Dermis microvascular lymphatic vessel endothelial cell (primary cell): Measurements from ENCODE around the gene TPM1. TPM values are rescaled to one million over a fixed set of nuclear protein-coding genes. Genes with fewer than 3 reads are reported as not detected.
"Not testable (repeated sequence)": the region's sequence is repeated elsewhere in the genome, so short reads cannot be mapped to it uniquely, and the experiment has no call there.

ENCODE experiments used
- DNase-seq, 2 donors: peaks; one replicate each; pipeline versions ENCODE4 v3.0.0 to v3.0.0-alpha.2; 2010; ENCODE audit warnings: low read depth in 2 of 2
- total RNA-seq: library from RNA; depleted of rRNA; stranded (reverse); fragments of >200 nt; gene quantifications from 2 replicates; pipeline ENCODE4 v1.2.1, GENCODE V29; 2014

Gene TPM1
- total RNA-seq, 1 donor from 2014 or later: 165 TPM

DNA sequence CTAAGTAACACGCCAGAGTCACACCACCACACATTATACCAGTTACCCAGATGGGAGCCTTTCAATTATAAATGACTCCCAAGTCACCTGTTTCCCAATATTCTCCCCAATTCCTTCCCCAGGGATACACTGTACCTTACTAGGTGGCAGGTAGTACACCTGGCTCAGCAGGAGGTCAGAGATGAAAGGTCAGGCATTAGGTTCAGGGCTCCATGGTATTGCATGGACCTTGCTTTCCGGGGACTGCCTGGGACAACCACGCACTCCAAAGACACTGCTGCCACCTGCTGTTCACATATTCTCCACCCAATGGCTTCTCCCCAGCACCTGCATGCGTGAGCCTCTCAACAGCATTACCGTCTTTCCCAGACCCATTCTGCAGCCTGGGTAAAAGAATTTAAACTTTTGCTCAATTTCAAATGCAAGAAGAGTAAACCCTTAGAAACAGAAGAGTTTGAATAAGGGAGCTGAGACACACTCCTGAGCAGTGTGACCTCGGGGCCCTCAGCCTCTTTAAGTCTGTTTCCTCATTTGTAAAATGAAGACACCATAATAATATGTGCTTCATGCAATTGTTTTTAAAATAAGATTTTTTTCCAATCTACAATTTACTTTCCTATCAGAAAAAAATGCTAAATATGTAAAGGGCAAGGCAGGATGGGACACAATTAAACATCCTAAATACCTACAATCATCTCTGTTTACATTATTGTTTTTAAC lies 51.1 kb downstream of the TPM1 start:
- DNase-seq: peak; percentile 61 to 80

DNA sequence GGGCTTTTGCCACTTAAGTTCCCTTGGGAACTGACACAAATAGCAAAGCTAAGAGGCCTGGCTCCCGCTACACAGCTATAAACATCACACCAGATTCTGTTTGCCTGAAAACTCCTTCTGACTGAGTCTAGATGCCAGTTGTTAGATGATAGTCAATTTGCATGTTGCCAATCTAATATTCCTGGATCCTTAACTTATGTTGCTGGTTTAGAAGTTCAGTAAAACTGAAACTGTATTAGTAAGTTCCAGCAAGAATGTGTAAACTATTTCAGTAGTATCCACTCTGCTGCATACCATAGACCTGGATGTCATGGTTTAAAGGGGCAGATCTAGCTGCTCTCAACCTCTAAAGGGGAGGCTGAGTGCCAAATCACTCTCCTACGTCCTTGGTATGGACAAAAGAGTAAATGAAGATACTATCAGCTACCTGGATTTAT lies 52.0 kb downstream of the TPM1 start:
- no peak for DNase-seq

DNA sequence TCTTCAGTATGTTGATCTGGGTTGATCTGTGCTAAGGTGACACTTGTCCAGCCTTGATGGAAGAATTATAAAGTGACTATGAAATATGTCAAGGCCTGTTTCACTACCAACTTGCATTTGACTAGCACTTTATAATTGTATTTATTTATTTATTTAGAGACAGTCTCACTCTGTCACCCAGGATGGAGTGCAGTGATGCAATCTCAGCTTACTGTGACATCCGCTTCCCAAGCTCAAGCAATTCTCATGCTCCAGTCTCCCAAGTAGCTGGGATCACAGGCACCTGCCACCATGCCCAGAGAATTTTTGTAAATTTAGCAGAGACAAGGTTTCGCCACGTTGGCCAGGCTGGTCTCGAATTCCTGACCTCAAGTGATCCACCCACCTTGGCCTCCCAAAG lies 53.6 kb downstream of the TPM1 start:
- no peak for DNase-seq

DNA sequence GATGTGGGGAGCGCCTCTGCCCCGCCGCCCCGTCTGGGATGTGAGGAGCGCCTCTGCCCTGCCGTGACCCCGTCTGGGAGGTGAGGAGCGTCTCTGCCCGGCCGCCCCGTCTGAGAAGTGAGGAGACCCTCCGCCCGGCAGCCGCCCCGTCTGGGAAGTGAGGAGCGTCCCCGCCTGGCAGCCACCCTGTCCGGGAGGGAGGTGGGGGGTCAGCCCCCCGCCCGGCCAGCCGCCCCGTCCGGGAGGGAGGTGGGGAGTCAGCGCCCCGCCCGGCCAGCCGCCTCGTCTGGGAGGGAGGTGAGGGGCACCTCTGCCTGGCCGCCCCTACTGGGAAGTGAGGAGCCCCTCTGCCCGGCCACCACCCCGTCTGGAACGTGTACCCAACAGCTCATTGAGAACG lies 56.4 kb downstream of the TPM1 start:
- DNase-seq: not testable (repeated sequence)

DNA sequence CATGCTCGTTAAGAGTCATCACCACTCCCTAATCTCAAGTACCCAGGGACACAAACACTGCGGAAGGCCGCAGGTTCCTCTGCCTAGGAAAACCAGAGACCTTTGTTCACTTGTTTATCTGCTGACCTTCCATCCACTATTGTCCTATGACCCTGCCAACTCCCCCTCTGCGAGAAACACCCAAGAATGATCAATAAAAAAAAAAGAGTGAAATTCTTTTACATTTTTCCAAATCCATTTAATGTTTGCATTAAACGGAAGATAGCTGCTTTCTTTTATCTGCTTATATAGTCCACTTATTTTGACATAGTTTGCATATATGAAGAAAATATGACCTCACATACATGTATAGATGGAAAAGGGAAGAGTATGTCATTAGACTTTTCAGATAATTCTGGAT lies 57.0 kb downstream of the TPM1 start:
- DNase-seq: not testable (repeated sequence)

DNA sequence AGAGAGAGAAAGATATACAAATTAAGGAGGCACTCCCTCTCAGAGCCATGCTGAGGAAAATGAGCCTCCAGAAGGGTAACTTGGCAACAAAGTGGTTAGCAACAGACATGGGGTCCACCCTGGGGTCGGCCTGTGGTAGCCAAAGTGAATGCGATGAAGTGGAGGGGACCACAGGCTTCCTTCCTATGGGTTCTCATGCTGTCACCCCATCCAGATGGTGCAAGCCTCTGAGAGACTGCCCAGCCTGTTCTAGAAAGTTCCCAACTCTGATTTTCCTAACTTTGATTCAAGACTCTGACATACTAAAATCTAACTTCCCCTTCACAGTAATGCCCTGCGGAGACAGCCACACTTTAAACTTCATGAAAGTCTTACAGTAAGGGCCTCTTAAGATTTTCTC lies 60.9 kb downstream of the TPM1 start:
- no peak for DNase-seq

DNA sequence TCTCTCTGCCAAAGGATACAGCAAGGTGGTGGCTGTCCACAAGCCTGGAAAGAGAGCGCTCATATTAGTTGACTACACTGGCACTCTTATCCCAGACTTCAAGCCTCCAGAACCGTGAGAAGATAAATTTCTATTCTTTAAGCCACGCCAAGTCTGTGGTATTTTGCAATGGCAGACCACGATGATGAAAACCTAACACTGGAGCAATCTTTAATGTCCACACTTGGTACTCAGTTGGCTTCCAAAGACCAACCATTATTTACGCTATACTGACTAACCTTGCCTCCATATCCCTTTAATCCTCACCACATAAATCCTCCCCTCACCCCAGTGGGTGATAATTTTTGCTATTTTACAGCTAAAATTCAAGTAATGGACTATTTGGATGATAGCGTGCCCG lies 62.2 kb downstream of the TPM1 start:
- no peak for DNase-seq

DNA sequence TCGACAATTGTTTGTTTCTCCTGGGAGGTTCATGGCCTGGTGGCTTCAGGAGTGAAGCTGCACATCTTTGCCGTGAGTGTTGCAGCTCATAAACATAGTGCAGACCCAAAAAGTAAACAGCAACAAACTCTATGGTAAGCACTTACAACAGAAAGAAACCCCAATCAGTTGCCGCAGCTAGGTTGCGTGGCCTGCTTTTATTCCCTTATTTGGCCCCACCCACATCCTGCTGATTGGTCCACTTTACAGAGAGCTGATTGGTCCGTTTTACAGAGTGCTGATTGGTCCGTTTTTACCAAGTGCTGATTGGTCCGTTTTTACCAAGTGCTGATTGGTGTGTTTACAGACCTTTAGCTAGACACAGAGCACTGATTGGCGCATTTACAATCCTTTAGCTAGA lies 62.8 kb downstream of the TPM1 start:
- not testable (repeated sequence) for DNase-seq

DNA sequence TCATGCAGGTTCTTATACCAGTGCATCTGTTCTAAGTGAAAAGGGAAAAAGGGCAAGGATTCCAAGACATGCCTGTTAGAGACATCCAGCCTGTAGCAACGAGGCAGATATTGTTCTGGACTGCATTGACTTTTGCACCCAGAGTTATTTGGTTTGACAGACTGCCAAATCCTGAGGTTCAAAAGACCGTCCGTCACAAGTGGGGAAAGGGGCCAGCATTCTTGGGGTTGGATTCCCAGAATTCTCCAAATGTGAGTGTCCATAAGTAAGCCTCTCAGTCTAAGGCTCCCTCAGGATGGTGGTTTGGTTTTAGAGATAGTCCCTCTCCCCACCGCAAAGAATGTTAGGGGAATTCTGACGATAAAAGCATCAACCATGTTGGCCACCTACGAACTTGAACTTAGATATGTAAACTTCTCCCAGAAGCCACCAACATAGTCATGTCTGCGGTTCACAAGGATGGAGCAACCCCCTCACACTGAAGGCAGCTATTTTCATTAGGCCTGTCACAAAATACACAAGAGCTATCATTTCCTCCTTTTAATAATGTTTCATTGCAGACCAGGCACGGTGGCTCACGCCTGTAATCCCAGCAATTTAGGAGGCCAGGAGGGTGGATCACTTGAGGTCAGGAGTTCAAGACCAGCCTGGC lies 65.5 kb downstream of the TPM1 start:
- peak in 1 of 2 donors; percentile 55 for DNase-seq

DNA sequence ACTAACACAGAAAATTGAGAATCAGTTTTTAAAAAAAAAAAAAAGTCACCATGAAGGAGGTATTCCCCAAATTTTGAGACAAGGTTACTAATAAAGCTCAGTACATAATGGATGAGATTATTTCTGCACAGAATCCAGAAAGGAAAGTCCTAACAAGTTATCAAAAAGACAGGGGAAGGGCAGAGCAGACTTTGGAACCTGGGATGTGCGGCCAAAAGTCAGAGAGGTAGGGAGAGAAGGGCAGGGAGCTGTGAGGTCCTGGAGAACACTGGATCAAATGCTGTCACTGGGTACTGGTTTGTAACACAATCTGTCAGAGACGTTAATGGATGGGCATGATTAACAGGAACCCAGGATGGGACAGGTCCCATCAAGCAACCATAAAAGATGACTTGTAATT lies 67.0 kb downstream of the TPM1 start:
- no peak for DNase-seq

DNA sequence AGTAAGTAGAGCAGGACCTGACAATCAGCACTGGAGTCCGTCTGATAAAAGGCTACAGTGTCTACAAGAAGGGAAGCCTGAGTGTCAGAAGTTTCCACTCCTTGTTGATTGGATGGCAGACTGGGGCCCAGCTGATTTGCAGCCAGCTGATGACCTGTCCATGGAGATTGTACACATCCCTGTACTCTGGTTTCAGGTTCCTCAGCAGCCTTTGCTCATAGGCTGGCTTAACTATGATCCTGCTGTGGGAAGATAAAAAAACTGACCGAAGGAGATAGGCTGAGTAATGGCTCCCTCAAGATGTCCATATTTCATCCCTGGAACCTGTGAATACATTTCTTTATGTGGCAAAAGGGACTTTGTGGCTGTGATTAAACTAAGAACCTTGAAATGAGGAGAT lies 67.4 kb downstream of the TPM1 start:
- DNase-seq: no peak

DNA sequence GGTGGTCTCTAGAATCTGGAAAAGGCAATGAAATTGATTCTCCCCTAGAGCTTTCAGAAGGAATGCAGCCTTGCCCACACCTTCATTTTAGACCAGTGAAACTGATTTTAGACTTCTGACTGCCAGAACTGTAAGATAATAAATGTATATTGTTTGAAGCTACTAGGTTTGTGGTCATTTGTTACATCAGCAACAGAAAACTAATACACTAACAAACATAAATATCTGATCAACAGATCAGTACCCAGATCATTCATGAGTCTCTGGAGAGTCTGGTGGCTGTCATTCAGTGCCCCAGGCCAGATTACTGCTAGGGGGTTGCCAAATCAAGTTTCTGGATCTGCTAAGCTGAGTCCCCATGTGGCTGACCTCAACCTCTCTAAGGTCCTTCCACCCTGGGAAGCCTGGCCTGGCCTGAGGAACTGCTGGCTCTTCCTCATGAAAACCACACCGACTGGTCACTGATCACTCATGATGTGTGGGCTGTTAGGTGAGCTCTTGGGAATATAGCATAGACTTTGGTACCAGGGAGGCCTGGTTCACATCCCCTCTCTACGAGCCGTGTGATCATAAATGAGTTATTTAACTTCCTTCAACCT lies 68.0 kb downstream of the TPM1 start:
- no peak for DNase-seq

DNA sequence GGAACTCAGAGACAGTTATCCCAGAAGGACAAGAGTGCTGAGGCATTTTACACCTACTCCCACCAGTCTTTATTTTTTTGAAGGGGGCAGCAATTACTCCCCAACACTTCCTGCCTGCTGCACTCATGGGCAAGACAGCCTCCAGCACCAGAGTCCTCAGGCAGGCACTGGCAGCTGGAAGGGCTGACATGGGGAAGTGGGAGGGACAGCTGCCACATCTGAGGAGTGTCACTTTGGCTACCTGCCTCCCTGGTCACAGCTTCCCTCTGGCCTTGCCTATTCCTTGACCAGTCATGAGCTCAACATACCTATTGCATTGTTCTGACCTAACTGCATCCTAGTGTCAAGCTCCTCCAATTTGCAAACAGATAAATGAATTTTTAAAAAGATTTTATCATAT lies 68.9 kb downstream of the TPM1 start:
- no peak for DNase-seq

DNA sequence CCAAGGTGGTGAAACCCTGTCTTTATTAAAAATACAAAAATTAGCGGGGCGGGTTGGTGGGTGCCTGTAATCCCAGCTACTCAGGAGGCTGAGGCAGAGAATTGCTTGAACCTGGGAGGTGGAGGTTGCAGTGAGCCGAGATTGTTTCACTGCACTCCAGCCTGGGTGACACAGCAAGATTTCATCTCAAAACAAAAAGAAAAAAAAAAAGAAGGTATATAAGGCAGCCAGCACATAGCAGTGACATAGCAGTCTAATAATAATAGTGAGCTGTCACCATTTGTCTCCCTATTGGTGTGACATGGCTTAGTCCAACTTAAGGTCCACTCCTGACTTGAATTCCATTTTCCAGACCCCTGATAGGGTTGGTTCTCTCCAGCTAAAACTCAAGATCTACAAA lies 70.3 kb downstream of the TPM1 start:
- DNase-seq: no peak

DNA sequence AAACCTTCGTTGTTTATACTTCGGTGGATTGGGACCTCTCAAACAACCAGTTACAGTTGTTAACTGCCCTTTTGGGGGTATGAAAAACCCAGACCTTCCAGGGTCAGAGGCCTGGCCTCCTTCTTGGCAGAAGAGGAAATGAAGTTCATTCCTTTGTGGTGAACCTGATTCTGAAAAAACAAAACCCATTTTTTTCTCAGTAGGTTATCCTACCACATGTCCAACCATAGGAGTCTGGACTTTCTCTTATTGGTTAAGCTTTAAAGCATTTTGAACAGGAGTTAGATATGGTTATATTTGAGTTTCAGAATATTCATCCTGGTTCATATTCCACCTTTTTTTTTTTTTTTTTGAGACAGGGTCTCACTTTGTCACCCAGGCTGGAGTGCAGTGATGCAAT lies 71.9 kb downstream of the TPM1 start:
- DNase-seq: peak in 1 of 2 donors; percentile 37

Other genes with a start within 250 kb of the TPM1 start
- 19.9 and 27.6 TPM in 2 replicates for gene LACTB, start 79.1 kb downstream of the TPM1 start, total RNA-seq
- 245 and 318 TPM in 2 replicates for gene RPS27L, start 114.7 kb downstream of the TPM1 start, total RNA-seq
- gene RAB8B, start 146.9 kb downstream of the TPM1 start, total RNA-seq: 55.8 and 56.8 TPM in 2 replicates
- 18.9 and 27.1 TPM in 2 replicates for gene APH1B, start 234.9 kb downstream of the TPM1 start, total RNA-seq